DOHH2 (cell line): Measurements from ENCODE around the gene CHIC1.

Source experiments
- EZH2phosphoT487 ChIP-seq: fragments of 200-600 bp; sonication (generic); IDR thresholded peaks from 2 replicates; pipeline ENCODE4 v1.6.1; 2017; ENCODE audit warnings: borderline replicate concordance, mild to moderate bottlenecking, antibody characterized with exemption, low read length, moderate library complexity, mixed read lengths
- TF ChIP-seq, protein P1 (sequence below): fragments of 200-600 bp; sonication (generic); IDR thresholded peaks from one replicate; pipeline ENCODE4 v1.5.1; 2014; ENCODE audit warnings: antibody characterized with exemption, mild to moderate bottlenecking, low read depth, low read length; ENCODE audit not compliant: poor library complexity, severe bottlenecking

DNA sequence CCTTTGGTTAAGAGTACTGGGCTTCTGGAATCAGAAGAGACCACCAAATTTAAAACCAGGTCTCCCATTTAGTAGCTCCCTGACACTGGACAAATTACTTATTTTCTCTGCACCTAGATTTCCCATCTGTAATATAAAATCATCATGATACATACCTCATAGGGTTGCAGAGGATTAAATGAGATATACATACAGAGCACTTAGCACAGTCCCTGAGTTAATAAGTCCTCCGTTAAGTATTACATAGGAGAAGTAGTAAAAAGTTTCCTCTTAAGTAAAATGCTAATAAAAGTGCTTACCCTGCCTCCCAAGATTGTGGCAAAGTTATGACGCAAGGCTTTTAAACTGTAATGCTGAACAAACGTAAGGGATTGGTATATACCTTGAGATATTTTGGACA is 539 bp upstream of the CHIC1 start:
- TF ChIP-seq, protein P1, sequence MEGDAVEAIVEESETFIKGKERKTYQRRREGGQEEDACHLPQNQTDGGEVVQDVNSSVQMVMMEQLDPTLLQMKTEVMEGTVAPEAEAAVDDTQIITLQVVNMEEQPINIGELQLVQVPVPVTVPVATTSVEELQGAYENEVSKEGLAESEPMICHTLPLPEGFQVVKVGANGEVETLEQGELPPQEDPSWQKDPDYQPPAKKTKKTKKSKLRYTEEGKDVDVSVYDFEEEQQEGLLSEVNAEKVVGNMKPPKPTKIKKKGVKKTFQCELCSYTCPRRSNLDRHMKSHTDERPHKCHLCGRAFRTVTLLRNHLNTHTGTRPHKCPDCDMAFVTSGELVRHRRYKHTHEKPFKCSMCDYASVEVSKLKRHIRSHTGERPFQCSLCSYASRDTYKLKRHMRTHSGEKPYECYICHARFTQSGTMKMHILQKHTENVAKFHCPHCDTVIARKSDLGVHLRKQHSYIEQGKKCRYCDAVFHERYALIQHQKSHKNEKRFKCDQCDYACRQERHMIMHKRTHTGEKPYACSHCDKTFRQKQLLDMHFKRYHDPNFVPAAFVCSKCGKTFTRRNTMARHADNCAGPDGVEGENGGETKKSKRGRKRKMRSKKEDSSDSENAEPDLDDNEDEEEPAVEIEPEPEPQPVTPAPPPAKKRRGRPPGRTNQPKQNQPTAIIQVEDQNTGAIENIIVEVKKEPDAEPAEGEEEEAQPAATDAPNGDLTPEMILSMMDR, result no peak
- TF ChIP-seq EZH2phosphoT487, result no peak
